Epithelial cell of prostate (primary cell): ENCODE data around the gene COTL1.
"Not testable (repeated sequence)": the region's sequence is repeated elsewhere in the genome, so short reads cannot be mapped to it uniquely, and the experiment has no call there.

Source experiments
- DNase-seq: peaks from one replicate; pipeline ENCODE4 v3.0.0-alpha.2; 2011; ENCODE audit warnings: low read depth, low spot score
- H3K27ac ChIP-seq: fragments of 450-650 bp; 2 replicates; pipeline ENCODE4 v1.5.1; 2017; ENCODE audit warnings: mild to moderate bottlenecking

The COTL1 gene

GRCh38 chr16:84560269-84560668 lies 57.6 kb downstream of the COTL1 start:
- H3K27ac ChIP-seq, result no peak overlapping the region

DNA sequence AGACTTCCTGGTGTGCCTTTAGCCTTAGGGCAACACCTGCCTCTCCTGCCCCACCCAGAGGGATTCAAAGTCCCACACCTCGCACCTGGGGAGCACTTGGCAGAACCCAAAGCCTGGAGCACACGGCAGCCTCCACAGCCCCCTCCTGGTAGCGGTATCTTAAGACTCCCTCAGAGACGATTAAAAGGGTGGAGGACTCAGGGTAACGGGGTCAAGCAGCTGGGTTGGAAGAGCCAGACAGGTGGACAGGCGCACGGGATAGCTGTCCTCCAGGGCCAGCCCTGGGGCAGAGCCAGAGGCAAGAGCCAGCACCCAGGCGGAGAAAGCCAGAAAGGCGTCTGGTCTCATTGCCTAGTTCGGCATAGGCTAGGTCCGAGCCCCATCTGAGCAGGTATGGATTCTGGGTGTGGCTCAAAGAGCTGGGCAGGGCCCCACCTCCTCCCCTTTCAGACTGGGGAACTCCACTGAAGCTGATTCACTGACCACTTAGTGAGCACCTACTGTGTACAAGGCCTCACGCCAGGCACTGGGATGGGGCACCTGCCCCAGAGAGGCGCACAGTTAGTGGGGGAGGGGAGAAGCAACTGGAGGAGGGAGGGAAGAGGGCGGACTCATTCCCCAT lies 58.5 kb downstream of the COTL1 start:
- no peak for DNase-seq
- no peak overlapping the region for H3K27ac ChIP-seq

More at GRCh38 chr16:84560269-84560668, 57.6 kb downstream of the COTL1 start:
- no peak for DNase-seq

DNA sequence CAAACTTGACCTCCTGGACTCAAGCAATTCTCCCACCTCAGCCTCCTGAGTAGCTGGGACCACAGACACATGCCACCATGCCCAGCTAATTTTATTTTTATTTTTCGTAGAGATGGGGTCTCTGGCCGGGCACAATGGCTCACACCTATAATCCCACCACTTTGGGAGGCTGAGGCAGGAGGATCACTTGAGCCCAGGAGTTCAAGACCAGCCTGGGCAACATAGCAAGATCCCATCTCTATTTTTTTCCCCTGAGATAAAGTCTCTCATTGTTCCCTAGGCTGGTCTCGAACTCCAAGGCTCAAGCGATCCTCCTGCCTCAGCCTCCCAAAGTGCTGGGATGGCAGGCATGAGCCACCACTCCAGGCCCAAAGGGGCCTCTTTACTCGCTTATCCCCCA lies 59.0 kb downstream of the COTL1 start:
- not testable (repeated sequence) for DNase-seq, H3K27ac ChIP-seq

DNA sequence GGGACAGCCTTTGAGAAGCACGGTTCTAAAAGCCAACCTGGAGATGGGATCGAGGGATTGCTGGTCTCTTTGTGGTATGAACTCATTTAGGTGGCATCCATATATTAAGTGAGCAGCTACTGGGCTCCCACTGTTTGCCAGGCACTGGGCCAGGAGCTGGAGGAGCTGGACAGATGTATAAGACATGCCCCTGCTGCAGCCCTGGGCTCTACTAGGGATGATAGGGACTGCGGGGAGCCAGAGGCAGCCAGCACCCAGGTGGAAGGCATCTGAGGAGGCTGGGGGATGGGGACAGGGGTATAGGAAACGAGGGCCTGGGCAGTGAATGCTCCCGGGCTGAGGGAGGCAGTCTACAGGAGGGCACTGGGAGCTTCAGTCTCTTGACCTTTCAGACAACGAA lies 60.4 kb downstream of the COTL1 start:
- no peak for DNase-seq

GRCh38 chr16:84557059-84557458 lies 60.8 kb downstream of the COTL1 start:
- no peak overlapping the region for H3K27ac ChIP-seq
- DNase-seq, result no peak

More for the DNA sequence above, 60.4 kb downstream of the COTL1 start:
- no peak overlapping the region for H3K27ac ChIP-seq

DNA sequence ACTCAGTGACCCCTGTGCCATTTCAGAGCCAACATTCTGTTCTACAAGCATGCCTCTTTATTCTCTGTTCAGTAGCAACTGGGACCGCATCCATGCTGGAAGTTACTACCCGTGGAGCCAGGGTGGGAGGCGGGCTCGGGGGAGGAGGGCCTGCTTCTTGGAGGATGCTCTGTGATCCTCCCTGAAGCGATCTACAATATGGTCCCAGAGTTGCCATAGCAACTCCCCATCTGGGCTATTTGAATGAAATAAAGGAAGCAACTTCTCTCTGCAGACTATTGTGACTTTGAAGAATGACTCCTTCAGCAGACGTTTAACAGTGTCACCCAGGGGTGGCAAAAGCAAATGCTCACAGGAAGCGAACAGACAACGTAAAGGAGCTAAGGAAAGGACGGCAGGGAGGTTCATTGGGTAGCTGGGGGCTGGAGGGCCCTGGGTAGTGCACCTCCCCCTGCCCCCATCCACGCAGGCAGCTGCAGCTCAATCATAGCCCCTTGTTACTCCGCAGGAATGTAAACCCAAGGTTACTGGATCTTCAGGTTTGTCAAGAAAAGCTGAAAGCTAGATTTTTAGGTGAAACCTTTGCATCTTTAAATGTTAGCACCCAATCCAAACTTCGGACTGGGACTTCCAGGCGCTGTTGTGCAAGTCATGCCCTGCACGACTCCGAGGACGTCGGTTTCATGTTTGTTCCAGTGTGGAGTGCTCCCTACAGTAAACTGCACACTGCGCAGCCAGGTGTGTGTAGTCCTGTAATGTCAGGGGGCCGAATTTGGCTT lies 62.3 kb downstream of the COTL1 start:
- H3K27ac ChIP-seq, result no peak overlapping the region
- no peak for DNase-seq

DNA sequence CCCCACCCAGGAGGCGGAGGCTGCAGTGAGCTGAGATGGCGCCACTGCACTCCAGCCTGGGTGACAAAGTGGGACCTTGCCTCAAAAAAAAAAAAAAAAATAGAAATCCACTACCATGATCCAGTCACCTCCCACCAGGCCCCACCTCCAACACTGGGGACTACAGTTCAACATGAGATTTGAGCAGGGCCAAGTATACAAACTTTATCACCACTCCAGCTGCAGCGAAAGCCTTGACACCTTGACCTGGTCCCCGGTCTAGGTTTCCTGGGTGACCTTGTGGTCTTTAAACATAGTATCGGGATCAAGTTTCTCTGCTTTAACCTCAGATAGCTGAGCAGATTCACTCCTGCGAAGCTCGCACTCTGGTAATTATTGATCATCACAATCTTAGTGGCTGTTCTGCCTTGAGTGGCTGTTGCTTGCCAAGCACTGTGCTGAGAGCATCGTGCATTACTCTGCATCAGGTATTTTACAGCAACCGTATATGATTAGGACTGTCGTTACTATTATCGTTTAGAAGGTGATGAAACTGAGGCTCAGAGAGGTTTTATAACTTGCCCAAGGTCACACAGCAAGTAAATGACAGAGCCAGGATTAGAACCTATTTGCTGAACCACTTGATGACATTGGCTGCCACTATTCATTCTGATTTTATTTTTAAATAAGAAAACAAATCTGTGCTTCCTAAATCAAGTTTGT lies 63.1 kb downstream of the COTL1 start:
- no peak for DNase-seq
- no peak overlapping the region for H3K27ac ChIP-seq

- no peak overlapping the region for H3K27ac ChIP-seq
- DNase-seq, result no peak
Observed at GRCh38 chr16:84553873-84554399, 63.9 kb downstream of the COTL1 start.

DNA sequence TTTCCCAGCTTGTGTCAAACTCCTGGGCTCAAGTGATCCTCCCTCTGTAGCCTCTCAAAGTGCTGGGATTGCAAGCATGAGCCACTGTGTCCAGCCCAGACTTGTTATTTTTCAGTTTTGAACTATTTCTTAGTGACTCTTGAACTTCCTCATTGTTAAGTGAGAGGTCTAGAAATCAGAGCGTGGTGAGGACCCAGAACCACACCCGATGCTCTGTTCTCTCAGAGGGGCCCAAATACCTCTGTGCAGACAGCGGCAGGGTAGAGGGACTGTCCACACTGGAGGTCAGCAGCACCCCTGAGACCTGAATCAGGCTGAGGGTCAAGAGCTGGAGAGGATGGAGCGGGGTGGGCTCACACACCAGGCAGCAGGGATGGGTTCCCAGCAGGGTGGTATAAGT lies 65.7 kb downstream of the COTL1 start:
- no peak for DNase-seq
- H3K27ac ChIP-seq, result no peak overlapping the region

- no peak for DNase-seq
- no peak overlapping the region for H3K27ac ChIP-seq
Observed at GRCh38 chr16:84550096-84550495, 67.8 kb downstream of the COTL1 start.

- no peak for DNase-seq
- no peak overlapping the region for H3K27ac ChIP-seq
Observed at GRCh38 chr16:84548971-84549844, 68.7 kb downstream of the COTL1 start.

DNA sequence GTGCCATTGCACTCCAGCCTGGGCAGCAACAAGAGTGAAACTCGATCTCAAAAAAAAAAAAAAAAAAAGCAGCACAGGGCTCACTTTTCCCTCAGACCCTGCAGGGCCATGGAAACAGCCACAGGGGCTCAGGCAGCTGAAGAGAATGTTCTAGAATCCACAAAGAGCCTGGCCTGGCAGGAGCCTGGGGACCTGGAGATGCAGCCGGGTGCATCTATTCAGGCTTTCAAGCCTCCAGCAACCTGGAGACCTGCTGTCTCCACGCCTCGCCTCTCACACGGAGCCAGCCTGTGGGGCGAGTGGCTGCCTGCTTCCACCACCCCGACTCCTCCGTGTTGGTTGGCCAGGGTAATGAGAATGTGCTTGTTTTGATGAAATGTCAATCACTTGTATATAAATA lies 69.4 kb downstream of the COTL1 start:
- H3K27ac ChIP-seq, result no peak overlapping the region

GRCh38 chr16:84547546-84548061 lies 70.3 kb downstream of the COTL1 start:
- DNase-seq, result no peak
- H3K27ac ChIP-seq, result no peak overlapping the region

More for the DNA sequence above, 69.4 kb downstream of the COTL1 start:
- DNase-seq, result no peak

GRCh38 chr16:84546669-84547545 lies 71.0 kb downstream of the COTL1 start:
- H3K27ac ChIP-seq, result no peak overlapping the region
- DNase-seq, result no peak

GRCh38 chr16:84545114-84545737 lies 72.7 kb downstream of the COTL1 start:
- no peak overlapping the region for H3K27ac ChIP-seq
- no peak for DNase-seq

GRCh38 chr16:84544031-84544773 lies 73.7 kb downstream of the COTL1 start:
- H3K27ac ChIP-seq, result no peak overlapping the region
- no peak for DNase-seq

GRCh38 chr16:84543253-84543652 lies 74.6 kb downstream of the COTL1 start:
- DNase-seq, result no peak
- no peak overlapping the region for H3K27ac ChIP-seq
